ENCODE results near the gene L3MBTL1.

GRCh38 chr20:43530321-43531090, 23.0 kb downstream of the L3MBTL1 start:
- TF ChIP-seq, protein P1, sequence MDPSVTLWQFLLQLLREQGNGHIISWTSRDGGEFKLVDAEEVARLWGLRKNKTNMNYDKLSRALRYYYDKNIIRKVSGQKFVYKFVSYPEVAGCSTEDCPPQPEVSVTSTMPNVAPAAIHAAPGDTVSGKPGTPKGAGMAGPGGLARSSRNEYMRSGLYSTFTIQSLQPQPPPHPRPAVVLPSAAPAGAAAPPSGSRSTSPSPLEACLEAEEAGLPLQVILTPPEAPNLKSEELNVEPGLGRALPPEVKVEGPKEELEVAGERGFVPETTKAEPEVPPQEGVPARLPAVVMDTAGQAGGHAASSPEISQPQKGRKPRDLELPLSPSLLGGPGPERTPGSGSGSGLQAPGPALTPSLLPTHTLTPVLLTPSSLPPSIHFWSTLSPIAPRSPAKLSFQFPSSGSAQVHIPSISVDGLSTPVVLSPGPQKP (IDR thresholded peaks at IDR 0.05; ENCODE audit: borderline replicate concordance, low read depth, low read length), result no peak
- TF ChIP-seq POLR2A (IDR thresholded peaks at IDR 0.05; ENCODE audit: low read depth, low read length) (no peak), RAD21 (IDR thresholded peaks at IDR 0.05; ENCODE audit: low read length) (no peak), MAFK (IDR thresholded peaks at IDR 0.05; ENCODE audit: low read depth, low read length) (no peak), CTCF (conservative IDR thresholded peaks at IDR 0.05; ENCODE audit: low read depth, low read length) (no peak), BHLHE40 (IDR thresholded peaks at IDR 0.05; ENCODE audit: low read depth, low read length) (no peak), CEBPB (IDR thresholded peaks at IDR 0.05; ENCODE audit: low read depth, low read length) (no peak), SMC3 (IDR thresholded peaks at IDR 0.05; ENCODE audit: low read depth, low read length) (no peak), MAZ (IDR thresholded peaks at IDR 0.05; ENCODE audit: borderline replicate concordance, low read depth, low read length) (no peak)

Measured in IMR-90 (cell line).